ENCODE results near the gene LRP8.
A peak's percentile ranks its signal among the peaks of the same experiment; 100 is the strongest.
"Not testable (repeated sequence)": the region's sequence is repeated elsewhere in the genome, so short reads cannot be mapped to it uniquely, and the experiment has no call there.

LRP8 gene

DNA sequence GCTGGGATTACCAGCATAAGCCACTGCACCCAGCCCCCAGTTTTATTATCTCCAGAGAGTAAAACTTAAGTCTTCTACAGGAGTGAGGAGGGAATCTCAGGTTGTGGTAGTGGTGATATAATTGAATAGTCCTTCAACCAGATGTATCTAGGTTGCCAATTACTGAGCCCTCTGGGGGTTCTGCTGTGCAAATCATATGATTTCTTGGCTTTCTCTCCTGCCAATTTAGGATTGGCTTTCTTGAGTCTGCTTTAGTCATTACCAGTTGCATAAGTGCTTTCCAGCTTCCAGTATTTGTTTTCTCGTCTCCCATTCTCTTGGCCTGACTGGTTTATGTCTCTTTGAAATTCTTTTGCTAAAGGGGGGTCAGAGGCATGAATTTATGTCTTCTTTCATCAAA is 120.1 kb downstream of the LRP8 start:
- H3K27me3 ChIP-seq (ENCODE audit: low read depth, low read length) = no peaks in the 10 kb centered on the region
- no peaks in the 10 kb centered on the region for H3K9me3 ChIP-seq (ENCODE audit: control insufficient read depth in 1 of 2, low read length in 2 of 2)
- no peaks in the 10 kb centered on the region for H3K4me1 ChIP-seq (ENCODE audit: control insufficient read depth in 1 of 2, insufficient read depth in 2 of 2, low read length in 2 of 2)
- H3K36me3 ChIP-seq (ENCODE audit: control insufficient read depth in 1 of 2, insufficient read depth in 2 of 2, low read length in 2 of 2) = peaks cover 37 to 89% of the 10 kb centered on the region in 2 donors
- no peak overlapping the region for H3K27ac ChIP-seq (ENCODE audit: low read length)
- H3K4me3 ChIP-seq (ENCODE audit: low read depth in 1 of 2, low read length in 2 of 2) = no peak overlapping the region

DNA sequence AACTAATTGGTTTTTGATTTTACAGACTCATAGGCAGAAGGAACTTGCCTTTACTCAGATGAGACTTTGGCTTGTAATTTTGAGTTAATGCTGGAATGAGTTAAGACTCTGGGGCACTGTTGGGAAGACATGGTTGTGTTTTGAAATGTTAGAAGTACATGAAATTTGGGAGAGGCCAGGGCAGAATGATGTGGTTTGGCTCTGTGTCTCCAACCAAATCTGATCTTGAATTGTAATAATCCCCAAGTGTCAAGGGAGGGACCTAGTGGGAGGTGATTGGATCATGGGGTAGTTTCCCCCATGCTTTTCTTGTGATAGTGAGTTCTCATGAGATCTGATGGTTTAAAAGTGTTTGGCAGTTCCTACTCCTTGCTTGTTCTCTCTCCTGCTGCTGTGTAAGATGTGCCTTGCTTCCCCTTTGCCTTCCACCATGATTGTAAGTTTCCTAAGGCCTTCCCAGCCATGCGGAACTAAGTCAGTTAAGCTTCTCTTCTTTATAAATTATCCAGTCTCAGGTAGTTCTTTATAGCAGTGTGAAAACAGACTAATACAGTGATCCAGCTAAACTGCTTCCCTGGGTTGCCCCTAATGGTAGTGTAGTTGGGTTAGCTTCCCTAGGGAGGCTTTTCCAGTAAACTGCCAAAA is 121.0 kb downstream of the LRP8 start:
- Histone ChIP-seq H3K9me3 (ENCODE audit: control insufficient read depth in 1 of 2, low read length in 2 of 2) (no peaks in the 10 kb centered on the region), H3K27ac (ENCODE audit: low read length) (no peak overlapping the region), H3K4me1 (ENCODE audit: control insufficient read depth in 1 of 2, insufficient read depth in 2 of 2, low read length in 2 of 2) (no peaks in the 10 kb centered on the region), H3K36me3 (ENCODE audit: control insufficient read depth in 1 of 2, insufficient read depth in 2 of 2, low read length in 2 of 2) (peaks cover 40 to 91% of the 10 kb centered on the region in 2 donors), H3K4me3 (ENCODE audit: low read depth in 1 of 2, low read length in 2 of 2) (no peak overlapping the region), H3K27me3 (ENCODE audit: low read depth, low read length) (no peaks in the 10 kb centered on the region)

DNA sequence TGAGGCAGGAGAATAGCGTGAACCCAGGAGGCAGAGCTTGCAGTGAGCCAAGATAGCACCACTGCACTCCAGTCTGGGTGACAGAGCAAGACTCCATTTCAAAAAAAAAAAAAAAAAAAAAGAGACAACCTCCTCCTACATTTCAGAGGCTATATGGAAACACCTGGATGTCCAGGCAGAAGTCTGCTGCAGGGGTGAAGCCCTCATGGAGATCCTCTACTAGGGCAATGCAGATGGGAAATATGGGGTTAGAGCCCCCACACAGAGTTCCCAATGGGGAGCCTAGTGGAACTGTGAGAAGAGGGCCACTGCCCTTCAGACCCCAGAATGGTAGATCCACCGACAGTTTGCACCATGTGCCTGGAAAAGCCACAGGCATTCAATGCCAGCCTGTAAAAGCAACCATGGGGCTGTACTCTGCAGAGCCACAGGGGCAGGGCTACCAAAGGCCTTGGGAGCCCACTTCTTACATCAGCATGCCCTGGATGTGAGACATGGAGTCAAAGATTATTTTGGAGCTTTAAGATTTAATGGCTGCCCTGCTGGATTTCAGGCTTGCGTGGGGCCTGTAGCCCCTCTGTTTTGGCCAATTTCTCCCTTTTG is 121.7 kb downstream of the LRP8 start:
- H3K9me3 ChIP-seq (ENCODE audit: control insufficient read depth in 1 of 2, low read length in 2 of 2); H3K27ac ChIP-seq (ENCODE audit: low read length); H3K4me1 ChIP-seq (ENCODE audit: control insufficient read depth in 1 of 2, insufficient read depth in 2 of 2, low read length in 2 of 2); H3K4me3 ChIP-seq (ENCODE audit: low read depth in 1 of 2, low read length in 2 of 2); H3K27me3 ChIP-seq (ENCODE audit: low read depth, low read length): not testable (repeated sequence)
- H3K36me3 ChIP-seq (ENCODE audit: control insufficient read depth in 1 of 2, insufficient read depth in 2 of 2, low read length in 2 of 2) = peaks cover 43 to 86% of the 10 kb centered on the region in 2 donors

DNA sequence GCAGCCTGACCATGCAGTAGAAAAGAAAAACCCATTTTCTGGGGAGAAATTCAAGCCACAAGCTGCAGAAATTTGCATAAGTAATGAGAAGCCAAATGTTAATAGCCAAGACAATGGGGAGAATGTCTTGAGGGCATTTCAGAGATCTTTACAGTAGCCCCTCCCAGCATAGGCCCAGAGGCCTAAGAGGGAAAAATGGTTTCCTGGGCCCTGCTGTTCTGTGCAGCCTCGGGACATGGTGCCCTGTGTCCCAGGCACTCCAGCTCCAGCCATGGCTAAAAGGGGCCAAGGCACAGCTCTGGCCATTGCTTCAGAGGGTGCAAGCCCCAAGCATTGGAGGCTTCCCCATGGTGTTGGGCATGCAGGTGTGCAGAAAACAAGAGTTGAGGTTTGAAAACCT is 122.4 kb downstream of the LRP8 start:
- peaks cover 42 to 86% of the 10 kb centered on the region in 2 donors for H3K36me3 ChIP-seq (ENCODE audit: control insufficient read depth in 1 of 2, insufficient read depth in 2 of 2, low read length in 2 of 2)
- not testable (repeated sequence) for H3K4me1 ChIP-seq (ENCODE audit: control insufficient read depth in 1 of 2, insufficient read depth in 2 of 2, low read length in 2 of 2); H3K27ac ChIP-seq (ENCODE audit: low read length)

DNA sequence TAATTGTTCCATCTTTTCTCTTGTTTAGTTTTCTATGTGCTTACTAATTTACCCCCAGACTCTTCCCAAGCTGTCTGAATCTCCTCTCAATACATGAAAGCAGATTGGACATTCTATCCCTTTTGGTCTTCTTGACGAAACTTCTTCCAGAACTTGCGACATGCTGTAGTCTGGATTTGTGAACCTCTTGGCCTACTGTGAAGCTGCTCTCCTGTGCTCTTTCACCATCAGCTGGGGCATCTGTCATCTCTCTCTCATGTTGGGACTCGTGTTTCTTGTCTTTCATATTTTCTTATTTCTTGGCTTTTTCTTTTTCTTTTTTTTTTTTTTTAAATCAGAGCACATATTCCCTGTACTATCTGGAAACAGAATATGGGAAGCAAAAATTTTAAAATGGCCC is 124.4 kb downstream of the LRP8 start:
- no peaks in the 10 kb centered on the region for H3K9me3 ChIP-seq (ENCODE audit: control insufficient read depth in 1 of 2, low read length in 2 of 2)
- peaks cover 36 to 67% of the 10 kb centered on the region in 2 donors for H3K36me3 ChIP-seq (ENCODE audit: control insufficient read depth in 1 of 2, insufficient read depth in 2 of 2, low read length in 2 of 2)
- no peak overlapping the region for H3K4me3 ChIP-seq (ENCODE audit: low read depth in 1 of 2, low read length in 2 of 2)
- no peak overlapping the region for H3K27ac ChIP-seq (ENCODE audit: low read length)
- H3K4me1 ChIP-seq (ENCODE audit: control insufficient read depth in 1 of 2, insufficient read depth in 2 of 2, low read length in 2 of 2) = peaks cover under 1 to 3% of the 10 kb centered on the region in 2 donors
- no peaks in the 10 kb centered on the region for H3K27me3 ChIP-seq (ENCODE audit: low read depth, low read length)

More for the DNA sequence above, 122.4 kb downstream of the LRP8 start:
- not testable (repeated sequence) for H3K4me3 ChIP-seq (ENCODE audit: low read depth in 1 of 2, low read length in 2 of 2); H3K27me3 ChIP-seq (ENCODE audit: low read depth, low read length); H3K9me3 ChIP-seq (ENCODE audit: control insufficient read depth in 1 of 2, low read length in 2 of 2)

DNA sequence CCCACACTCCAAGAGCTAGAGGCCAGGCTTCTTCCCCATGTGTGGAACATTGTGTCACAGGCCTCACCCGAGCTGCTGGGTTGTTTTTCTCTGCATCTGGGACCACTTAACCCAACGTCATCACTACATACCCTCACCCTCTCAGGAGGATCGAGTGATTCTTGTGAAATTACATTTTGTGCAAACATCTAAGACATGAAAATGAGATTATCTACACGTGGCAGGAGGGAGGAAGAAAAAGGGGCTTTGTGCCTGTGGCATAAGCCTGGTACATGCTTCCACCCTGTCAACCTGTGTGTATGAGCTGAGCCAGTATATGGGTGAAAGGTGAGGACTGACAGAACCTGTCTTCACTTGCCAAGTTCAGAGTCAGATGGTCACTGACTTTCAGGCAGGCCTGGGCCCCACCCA is 129.6 kb downstream of the LRP8 start:
- peak overlapping the region; percentile 99 for H3K27ac ChIP-seq (ENCODE audit: low read length)
- H3K36me3 ChIP-seq (ENCODE audit: control insufficient read depth in 1 of 2, insufficient read depth in 2 of 2, low read length in 2 of 2) = peaks cover 22 to 26% of the 10 kb centered on the region in 2 donors
- peaks cover 14 to 22% of the 10 kb centered on the region in 2 donors for H3K4me1 ChIP-seq (ENCODE audit: control insufficient read depth in 1 of 2, insufficient read depth in 2 of 2, low read length in 2 of 2)
- H3K9me3 ChIP-seq (ENCODE audit: control insufficient read depth in 1 of 2, low read length in 2 of 2) = no peaks in the 10 kb centered on the region
- H3K4me3 ChIP-seq (ENCODE audit: low read depth in 1 of 2, low read length in 2 of 2) = peak overlapping the region; percentile 85 to 95
- no peaks in the 10 kb centered on the region for H3K27me3 ChIP-seq (ENCODE audit: low read depth, low read length)

DNA sequence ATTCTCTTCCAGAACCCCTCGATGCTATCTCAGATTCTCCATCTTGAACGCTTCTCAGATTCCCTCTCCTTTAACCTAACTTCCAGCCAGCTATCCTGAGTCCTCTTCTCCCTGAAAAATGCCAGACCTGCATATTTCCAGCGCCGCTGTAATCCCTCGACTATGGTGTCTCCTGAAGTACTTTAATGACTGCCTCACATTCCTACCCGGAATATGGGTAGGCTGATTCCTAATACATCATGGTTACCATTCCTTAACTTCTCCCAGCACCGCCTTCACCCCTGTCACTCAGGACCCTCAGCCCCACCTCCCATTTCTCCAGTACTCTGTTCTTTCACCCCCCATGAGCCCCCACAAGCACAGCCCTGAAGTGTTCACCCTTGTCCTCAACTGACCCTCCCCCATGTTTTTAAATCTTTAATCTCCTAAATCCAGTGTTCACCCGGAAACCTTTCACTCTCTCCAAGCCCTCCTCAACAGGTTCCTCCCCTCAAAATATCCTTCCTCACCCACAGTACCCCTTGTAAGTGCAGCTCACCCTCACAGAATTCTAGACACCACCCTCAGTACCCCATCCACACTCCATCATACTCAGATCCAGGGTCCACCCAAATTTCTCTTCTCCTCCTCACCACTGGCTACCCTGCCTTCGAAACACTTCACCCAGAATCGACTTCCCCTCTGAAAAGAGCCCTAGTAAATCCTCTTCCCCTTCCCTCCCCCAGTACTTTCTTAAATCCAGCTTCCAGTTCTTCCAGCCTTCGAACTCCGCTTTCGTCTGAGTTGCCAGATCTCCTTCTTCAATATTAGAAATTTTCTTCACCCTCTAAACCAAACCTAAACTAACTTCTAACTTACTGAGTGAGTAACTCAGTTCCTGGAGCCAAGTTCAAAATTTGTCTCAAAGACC is 130.3 kb downstream of the LRP8 start:
- Histone ChIP-seq H3K4me1 (ENCODE audit: control insufficient read depth in 1 of 2, insufficient read depth in 2 of 2, low read length in 2 of 2) (peaks cover 14 to 22% of the 10 kb centered on the region in 2 donors), H3K27ac (ENCODE audit: low read length) (peak overlapping the region; percentile 99), H3K36me3 (ENCODE audit: control insufficient read depth in 1 of 2, insufficient read depth in 2 of 2, low read length in 2 of 2) (peaks cover 15 to 19% of the 10 kb centered on the region in 2 donors), H3K4me3 (ENCODE audit: low read depth in 1 of 2, low read length in 2 of 2) (peak overlapping the region; percentile 85 to 95), H3K27me3 (ENCODE audit: low read depth, low read length) (no peaks in the 10 kb centered on the region), H3K9me3 (ENCODE audit: control insufficient read depth in 1 of 2, low read length in 2 of 2) (no peaks in the 10 kb centered on the region)

DNA sequence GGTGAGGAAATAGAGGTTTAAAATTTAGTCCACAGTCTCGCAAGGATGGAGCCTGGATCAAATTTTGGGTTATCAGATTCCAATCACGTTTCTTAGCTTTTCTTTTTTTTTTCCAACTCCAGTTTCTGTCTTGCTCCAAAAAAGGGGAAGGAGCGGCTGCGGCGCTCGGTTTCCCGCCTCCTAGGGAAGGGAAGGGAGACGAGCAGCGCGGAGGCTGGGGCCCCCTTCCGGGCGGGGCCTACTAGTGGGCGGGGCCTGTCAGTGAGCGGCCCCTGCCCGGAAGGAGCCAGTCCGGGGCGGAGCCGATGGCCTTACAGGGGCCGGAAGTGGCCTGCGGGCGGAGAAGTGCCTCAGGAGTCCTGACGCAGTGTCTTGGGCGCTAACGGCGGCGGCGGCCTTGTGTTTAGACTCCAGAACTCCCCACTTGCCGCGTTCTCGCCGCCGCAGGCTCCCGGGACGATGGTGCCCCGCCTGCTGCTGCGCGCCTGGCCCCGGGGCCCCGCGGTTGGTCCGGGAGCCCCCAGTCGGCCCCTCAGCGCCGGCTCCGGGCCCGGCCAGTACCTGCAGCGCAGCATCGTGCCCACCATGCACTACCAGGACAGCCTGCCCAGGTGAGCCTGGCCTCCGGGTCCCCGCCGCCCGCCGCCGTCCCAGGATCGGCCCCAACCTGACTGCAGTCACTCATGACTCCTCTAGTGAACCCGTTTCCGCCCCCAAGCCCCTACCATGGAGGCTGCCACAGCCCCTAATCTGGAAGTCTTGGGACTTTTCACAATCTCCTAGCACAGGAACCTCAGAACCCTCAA is 131.2 kb downstream of the LRP8 start, which contains the start of gene CPT2:
Gene CPT2 (plus strand): TSS at position 340 of the 806 bp plus-strand sequence. CDS start 120 bp downstream, at position 460.
- H3K4me1 ChIP-seq (ENCODE audit: control insufficient read depth in 1 of 2, insufficient read depth in 2 of 2, low read length in 2 of 2) = peaks cover 14 to 22% of the 10 kb centered on the region in 2 donors
- peak within 1 kb of the TSS; percentile 99 for H3K27ac ChIP-seq (ENCODE audit: low read length)
- no peaks in the 10 kb centered on the region for H3K27me3 ChIP-seq (ENCODE audit: low read depth, low read length)
- peaks cover 8 to 11% of the 10 kb centered on the region in 2 donors for H3K36me3 ChIP-seq (ENCODE audit: control insufficient read depth in 1 of 2, insufficient read depth in 2 of 2, low read length in 2 of 2)
- no peaks in the 10 kb centered on the region for H3K9me3 ChIP-seq (ENCODE audit: control insufficient read depth in 1 of 2, low read length in 2 of 2)
- peak within 1 kb of the TSS; percentile 85 to 95 for H3K4me3 ChIP-seq (ENCODE audit: low read depth in 1 of 2, low read length in 2 of 2)

DNA sequence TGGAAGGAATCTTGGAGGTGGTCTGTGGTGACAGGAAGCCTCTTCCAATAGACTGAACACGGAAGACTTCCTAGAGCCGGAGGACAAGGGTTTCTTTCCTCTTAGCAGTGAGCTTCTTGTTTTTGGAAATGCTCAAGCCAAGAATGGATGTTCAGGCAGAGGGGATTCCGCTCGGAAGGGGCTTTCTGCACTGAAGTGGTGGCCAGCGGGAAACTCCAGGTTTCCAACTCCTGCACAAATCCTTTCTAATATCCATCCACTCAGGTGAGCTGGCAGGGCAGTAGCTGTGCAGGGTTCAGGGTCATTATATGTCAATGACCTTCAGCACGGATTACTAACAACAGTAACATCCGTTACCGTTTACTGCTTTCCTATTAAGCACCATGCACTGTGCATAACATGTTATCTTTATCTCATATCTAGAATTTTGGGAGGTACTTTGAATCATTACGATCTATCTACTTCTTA is 131.8 kb downstream of the LRP8 start:
- Histone ChIP-seq H3K27ac (ENCODE audit: low read length) (peak overlapping the region; percentile 59), H3K27me3 (ENCODE audit: low read depth, low read length) (no peaks in the 10 kb centered on the region), H3K36me3 (ENCODE audit: control insufficient read depth in 1 of 2, insufficient read depth in 2 of 2, low read length in 2 of 2) (peaks cover 5 to 6% of the 10 kb centered on the region in 2 donors), H3K9me3 (ENCODE audit: control insufficient read depth in 1 of 2, low read length in 2 of 2) (no peaks in the 10 kb centered on the region), H3K4me3 (ENCODE audit: low read depth in 1 of 2, low read length in 2 of 2) (peak overlapping the region; percentile 85 to 95), H3K4me1 (ENCODE audit: control insufficient read depth in 1 of 2, insufficient read depth in 2 of 2, low read length in 2 of 2) (peaks cover 14 to 22% of the 10 kb centered on the region in 2 donors)

DNA sequence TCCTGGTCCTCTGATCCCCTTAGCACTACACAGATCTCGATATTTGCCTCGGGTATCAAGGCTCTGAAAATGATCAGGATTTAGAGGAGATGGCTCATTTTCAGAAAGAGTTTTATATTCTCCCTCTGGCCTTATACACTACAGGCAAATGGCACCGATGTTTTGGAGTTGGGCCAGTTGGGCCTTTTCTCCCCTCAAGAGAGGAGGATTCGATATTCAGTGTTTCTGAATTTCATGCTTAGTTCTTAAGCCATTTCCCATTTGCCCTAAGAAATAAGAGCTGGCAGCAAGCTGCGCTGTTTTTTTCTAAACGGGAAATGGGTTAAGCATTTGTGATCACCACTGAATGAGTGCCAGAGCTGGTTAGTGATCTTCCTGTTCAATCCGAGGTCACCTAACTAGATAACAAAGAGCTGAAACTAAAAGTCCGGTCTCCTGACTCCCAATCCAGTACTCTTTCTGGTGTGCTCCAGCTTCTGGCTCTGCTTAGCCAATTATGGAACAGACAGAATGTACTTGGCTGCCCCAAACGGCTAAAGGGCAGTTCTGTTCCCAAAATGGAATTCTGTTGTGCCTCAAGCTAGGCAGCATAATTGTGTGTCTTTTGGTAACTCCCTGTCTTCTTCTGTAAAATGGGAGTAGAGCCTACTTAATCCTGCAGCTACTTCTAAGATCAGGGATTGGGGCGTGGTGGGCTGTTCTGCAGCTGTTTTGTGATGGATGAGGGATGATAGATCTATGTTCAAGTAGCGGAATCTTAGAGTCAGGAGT is 132.4 kb downstream of the LRP8 start:
- no peaks in the 10 kb centered on the region for H3K27me3 ChIP-seq (ENCODE audit: low read depth, low read length)

More for the DNA sequence above, 132.4 kb downstream of the LRP8 start:
- peak overlapping the region; percentile 40 for H3K27ac ChIP-seq (ENCODE audit: low read length)
- peaks cover 14 to 22% of the 10 kb centered on the region in 2 donors for H3K4me1 ChIP-seq (ENCODE audit: control insufficient read depth in 1 of 2, insufficient read depth in 2 of 2, low read length in 2 of 2)
- H3K9me3 ChIP-seq (ENCODE audit: control insufficient read depth in 1 of 2, low read length in 2 of 2) = no peaks in the 10 kb centered on the region
- no peaks in the 10 kb centered on the region for H3K36me3 ChIP-seq (ENCODE audit: control insufficient read depth in 1 of 2, insufficient read depth in 2 of 2, low read length in 2 of 2)
- H3K4me3 ChIP-seq (ENCODE audit: low read depth in 1 of 2, low read length in 2 of 2) = peak overlapping the region in 1 of 2 donors; percentile 95

Data from muscle layer of duodenum (tissue), 2 donors.